ENCODE measurements around the gene LCORL. TPM values are rescaled to one million over a fixed set of nuclear protein-coding genes. Genes with fewer than 3 reads are reported as not detected.

LCORL gene
- total RNA-seq, 2 experiments from 2014 or later, result 6.3 to 6.5 TPM

GRCh38 chr4:17915439-17915838 lies 106.1 kb downstream of the LCORL start:
- H3K36me3 ChIP-seq (ENCODE audit: insufficient read depth, low read length), result no peaks in the 10 kb centered on the region
- no peak overlapping the region for H3K4me3 ChIP-seq (ENCODE audit: low read length)
- H3K4me1 Mint-ChIP-seq (ENCODE audit: low read depth), result no peaks in the 10 kb centered on the region
- no peaks in the 10 kb centered on the region for H3K4me1 ChIP-seq (ENCODE audit: insufficient read depth, low read length)
- intact Hi-C loops (cut with DNase I, micrococcal nuclease), result no loop called here
- H3K36me3 Mint-ChIP-seq (ENCODE audit: low read depth), result peaks cover 17% of the 10 kb centered on the region
- H3K9me3 Mint-ChIP-seq, result no peaks in the 10 kb centered on the region
- H3K9me3 ChIP-seq (ENCODE audit: control insufficient read depth in 1 of 2, insufficient read depth in 1 of 2, low read length in 2 of 2), result no peaks in the 10 kb centered on the region
- H3K27me3 ChIP-seq (ENCODE audit: control insufficient read depth in 1 of 2, insufficient read depth in 2 of 2, low read length in 2 of 2), result no peaks in the 10 kb centered on the region
- H3K27me3 Mint-ChIP-seq, result no peaks in the 10 kb centered on the region
- ChIA-PET POLR2A (interaction anchor here (0.7 kb wide), 1 partner anchor 31 kb away, joined by 3 read pairs; no protein-coding TSS in a partner anchor), CTCF (no interaction called here)
- H3K4me3 Mint-ChIP-seq, result no peak overlapping the region
- no peak for ATAC-seq (ENCODE audit: poor library complexity)
- H3K27ac Mint-ChIP-seq, result no peak overlapping the region
- no peak for TF ChIP-seq CTCF (IDR thresholded peaks at IDR 0.05)
- DNase-seq, result no peak
- no peak overlapping the region for H3K27ac ChIP-seq (ENCODE audit: low read depth in 1 of 2, low read length in 2 of 2)

GRCh38 chr4:17912011-17912410 lies 109.5 kb downstream of the LCORL start:
- no peaks in the 10 kb centered on the region for H3K9me3 Mint-ChIP-seq
- CTCF ChIA-PET, result no interaction called here

GRCh38 chr4:17911608-17912007 lies 109.9 kb downstream of the LCORL start:
- Mint-ChIP-seq H3K27ac (no peak overlapping the region), H3K4me1 (ENCODE audit: low read depth) (no peaks in the 10 kb centered on the region), H3K4me3 (no peak overlapping the region), H3K9me3 (no peaks in the 10 kb centered on the region), H3K27me3 (no peaks in the 10 kb centered on the region), H3K36me3 (ENCODE audit: low read depth) (peaks cover 21% of the 10 kb centered on the region)
- Histone ChIP-seq H3K36me3 (ENCODE audit: insufficient read depth, low read length) (no peaks in the 10 kb centered on the region), H3K27ac (ENCODE audit: low read depth in 1 of 2, low read length in 2 of 2) (no peak overlapping the region), H3K9me3 (ENCODE audit: control insufficient read depth in 1 of 2, insufficient read depth in 1 of 2, low read length in 2 of 2) (no peaks in the 10 kb centered on the region), H3K4me1 (ENCODE audit: insufficient read depth, low read length) (no peaks in the 10 kb centered on the region), H3K27me3 (ENCODE audit: control insufficient read depth in 1 of 2, insufficient read depth in 2 of 2, low read length in 2 of 2) (no peaks in the 10 kb centered on the region), H3K4me3 (ENCODE audit: low read length) (no peak overlapping the region)
- intact Hi-C loops (cut with DNase I, micrococcal nuclease), result no loop called here
- no peak for ATAC-seq (ENCODE audit: poor library complexity)
- POLR2A ChIA-PET, result no interaction called here
- DNase-seq, result no peak
- CTCF ChIA-PET, result no interaction called here
- TF ChIP-seq CTCF (IDR thresholded peaks at IDR 0.05), result no peak

More at GRCh38 chr4:17912011-17912410, 109.5 kb downstream of the LCORL start:
- Histone ChIP-seq H3K27me3 (ENCODE audit: control insufficient read depth in 1 of 2, insufficient read depth in 2 of 2, low read length in 2 of 2) (no peaks in the 10 kb centered on the region), H3K4me3 (ENCODE audit: low read length) (no peak overlapping the region), H3K4me1 (ENCODE audit: insufficient read depth, low read length) (no peaks in the 10 kb centered on the region), H3K27ac (ENCODE audit: low read depth in 1 of 2, low read length in 2 of 2) (no peak overlapping the region), H3K9me3 (ENCODE audit: control insufficient read depth in 1 of 2, insufficient read depth in 1 of 2, low read length in 2 of 2) (no peaks in the 10 kb centered on the region), H3K36me3 (ENCODE audit: insufficient read depth, low read length) (no peaks in the 10 kb centered on the region)
- Mint-ChIP-seq H3K27me3 (no peaks in the 10 kb centered on the region), H3K4me1 (ENCODE audit: low read depth) (no peaks in the 10 kb centered on the region), H3K4me3 (no peak overlapping the region), H3K36me3 (ENCODE audit: low read depth) (peaks cover 21% of the 10 kb centered on the region), H3K27ac (no peak overlapping the region)
- intact Hi-C loops (cut with DNase I, micrococcal nuclease), result no loop called here
- ATAC-seq (ENCODE audit: poor library complexity) (no peak), DNase-seq (no peak)
- TF ChIP-seq CTCF (IDR thresholded peaks at IDR 0.05), result no peak
- POLR2A ChIA-PET, result no interaction called here

Data from CD4-positive, alpha-beta T cell (primary cell).